Renal cortex interstitium (tissue), 15 donors: ENCODE data around the gene LSM11. TPM values are rescaled to one million over a fixed set of nuclear protein-coding genes. Genes with fewer than 3 reads are reported as not detected.
"Not testable (repeated sequence)": the region's sequence is repeated elsewhere in the genome, so short reads cannot be mapped to it uniquely, and the experiment has no call there.

ENCODE experiments used
- DNase-seq, 11 donors: peaks; one replicate each; pipeline ENCODE4 v3.0.0-alpha.2; 2013; ENCODE audit warnings: low read depth in 9 of 11, low spot score in 4 of 11; ENCODE audit errors: extremely low read depth in 1 of 11
- long read RNA-seq, 16 experiments: transcript quantifications; one replicate each; lab custom pipeline, GENCODE V29; 2026
- polyA plus RNA-seq, 3 donors: library from polyadenylated mRNA; unstranded; fragments of 120-200 nt; gene quantifications; one replicate each; pipeline ENCODE4 v1.2.1, GENCODE V29; 2013; ENCODE audit not compliant: insufficient read length in 3 of 3

LSM11 gene
- 1 to 10 TPM; 7.9 to 8.2 (median 7.9) TPM for polyA plus RNA-seq
- long read RNA-seq, donor 1 = 0 reads
- long read RNA-seq, donor 2, full-length matches to known transcripts = 1 of 1 reads
- long read RNA-seq, donor 2, partial matches to known transcripts = 0 of 1 reads
- long read RNA-seq, donor 2, other reads (novel, unspliced or antisense) = 0 of 1 reads
- long read RNA-seq, donor 3, full-length matches to known transcripts = 6 of 6 reads
- long read RNA-seq, donor 3, partial matches to known transcripts = 0 of 6 reads
- long read RNA-seq, donor 3, other reads (novel, unspliced or antisense) = 0 of 6 reads
- long read RNA-seq, donor 4 = 0 reads
- long read RNA-seq, donor 5 = 0 reads
- long read RNA-seq, donor 6, full-length matches to known transcripts = 3 of 3 reads
- long read RNA-seq, donor 6, partial matches to known transcripts = 0 of 3 reads
- long read RNA-seq, donor 6, other reads (novel, unspliced or antisense) = 0 of 3 reads
- long read RNA-seq, donor 7 = 0 reads
- long read RNA-seq, donor 8 = 0 reads
- long read RNA-seq, donor 9 = 0 reads
- long read RNA-seq, donor 10, full-length matches to known transcripts = 3 of 3 reads
- long read RNA-seq, donor 10, partial matches to known transcripts = 0 of 3 reads
- long read RNA-seq, donor 10, other reads (novel, unspliced or antisense) = 0 of 3 reads
- long read RNA-seq, donor 11, full-length matches to known transcripts = 3 of 3 reads
- long read RNA-seq, donor 11, partial matches to known transcripts = 0 of 3 reads
- long read RNA-seq, donor 11, other reads (novel, unspliced or antisense) = 0 of 3 reads
- long read RNA-seq, donor 12 = 0 reads
- long read RNA-seq, donor 13 = 0 reads
- long read RNA-seq, donor 14, full-length matches to known transcripts = 2 of 2 reads
- long read RNA-seq, donor 14, partial matches to known transcripts = 0 of 2 reads
- long read RNA-seq, donor 14, other reads (novel, unspliced or antisense) = 0 of 2 reads
- long read RNA-seq, donor 15 = 0 reads
- long read RNA-seq, donor 16, full-length matches to known transcripts = 5 of 5 reads
- long read RNA-seq, donor 16, partial matches to known transcripts = 0 of 5 reads
- long read RNA-seq, donor 16, other reads (novel, unspliced or antisense) = 0 of 5 reads

DNA sequence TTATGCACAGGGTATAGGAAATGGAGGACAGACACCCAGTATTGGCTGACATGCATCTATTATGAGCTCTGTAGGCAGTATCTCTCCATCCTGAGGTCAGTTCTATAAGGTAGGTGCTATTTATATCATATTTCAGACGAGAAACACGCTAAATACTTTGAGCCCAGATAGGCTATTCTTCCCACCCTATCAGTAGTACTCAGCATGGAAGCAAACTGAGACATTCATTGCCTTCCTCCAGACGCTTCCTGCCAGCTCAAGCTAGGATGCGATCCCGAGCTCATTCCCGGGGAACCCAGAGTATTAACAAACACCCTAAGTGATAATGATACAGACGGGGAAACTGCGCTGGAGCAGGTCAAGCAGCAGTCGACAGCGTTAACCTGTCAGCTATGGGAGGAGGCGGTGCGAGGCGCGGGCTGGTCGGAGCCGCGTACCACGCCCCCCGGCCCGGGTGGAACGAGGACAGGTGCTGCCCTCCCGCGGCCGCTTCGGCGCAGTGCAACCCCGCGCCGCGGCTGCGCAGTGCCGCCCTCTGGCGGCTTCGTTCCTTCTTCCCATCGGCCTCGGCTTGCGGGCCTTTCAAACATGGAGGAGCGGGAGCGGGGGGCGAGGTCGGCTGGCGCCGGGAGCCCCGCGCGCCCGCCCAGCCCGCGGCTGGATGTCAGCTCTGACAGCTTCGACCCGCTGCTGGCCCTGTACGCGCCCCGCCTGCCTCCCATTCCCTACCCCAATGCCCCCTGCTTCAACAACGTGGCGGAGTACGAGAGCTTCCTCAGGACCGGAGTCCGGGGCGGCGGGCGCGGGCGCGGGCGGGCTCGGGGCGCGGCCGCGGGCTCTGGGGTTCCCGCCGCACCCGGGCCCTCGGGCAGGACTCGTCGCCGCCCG is at the start of gene LSM11:
Gene LSM11 (plus strand): TSS at position 550 of the 888 bp plus-strand sequence. CDS start 39 bp downstream, at position 589.
- peak; percentile 56 to 85 (median 81) for DNase-seq

DNA sequence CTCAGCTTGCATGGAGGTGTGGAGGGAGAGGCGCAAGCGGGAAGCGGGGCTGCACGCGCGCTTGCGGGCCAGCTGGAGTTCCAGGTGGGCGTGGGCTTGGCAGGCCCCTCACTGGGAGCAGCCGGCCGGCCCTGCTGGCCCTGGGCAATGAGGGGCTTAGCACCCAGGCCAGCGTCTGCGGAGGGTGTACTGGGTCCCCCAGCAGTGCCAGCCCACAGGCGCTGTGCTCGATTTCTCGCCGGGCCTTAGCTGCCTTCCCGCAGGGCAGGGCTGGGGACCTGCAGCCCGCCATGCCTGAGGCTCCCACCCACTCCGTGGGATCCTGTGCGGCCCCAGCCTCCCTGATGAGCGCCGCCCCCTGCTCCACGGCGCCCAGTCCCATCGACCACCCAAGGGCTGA is 49.7 kb upstream of the LSM11 start:
- not testable (repeated sequence) for DNase-seq

GRCh38 chr5:157696154-157696553 is 47.4 kb upstream of the LSM11 start:
- DNase-seq = not testable (repeated sequence)

- not testable (repeated sequence) for DNase-seq
These were observed 44.8 kb upstream of the LSM11 start for GRCh38 chr5:157698674-157699073.

- DNase-seq = no peak
These were observed 39.8 kb upstream of the LSM11 start for GRCh38 chr5:157703736-157704135.

- DNase-seq = no peak
These were observed 34.6 kb upstream of the LSM11 start for GRCh38 chr5:157708866-157709265.

DNA sequence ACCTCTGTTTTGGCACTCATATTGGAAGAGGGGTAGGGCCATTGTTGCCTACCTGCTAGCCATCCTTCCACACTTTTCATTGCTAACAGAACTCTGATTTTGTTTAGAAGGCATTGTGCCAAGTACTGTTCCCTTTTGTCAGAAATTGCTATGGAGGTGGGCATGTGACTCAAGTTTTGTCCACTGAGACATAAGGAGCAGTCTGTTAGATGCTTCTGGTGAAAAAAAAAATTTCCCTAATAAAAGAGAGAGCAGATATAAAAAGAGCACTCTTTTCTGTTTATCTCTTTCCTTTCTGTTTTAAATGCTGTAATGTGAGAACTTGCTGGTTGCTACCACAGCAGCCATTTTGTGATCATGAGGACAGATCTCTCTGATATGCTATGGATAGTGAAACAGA is 34.2 kb upstream of the LSM11 start:
- no peak for DNase-seq

DNA sequence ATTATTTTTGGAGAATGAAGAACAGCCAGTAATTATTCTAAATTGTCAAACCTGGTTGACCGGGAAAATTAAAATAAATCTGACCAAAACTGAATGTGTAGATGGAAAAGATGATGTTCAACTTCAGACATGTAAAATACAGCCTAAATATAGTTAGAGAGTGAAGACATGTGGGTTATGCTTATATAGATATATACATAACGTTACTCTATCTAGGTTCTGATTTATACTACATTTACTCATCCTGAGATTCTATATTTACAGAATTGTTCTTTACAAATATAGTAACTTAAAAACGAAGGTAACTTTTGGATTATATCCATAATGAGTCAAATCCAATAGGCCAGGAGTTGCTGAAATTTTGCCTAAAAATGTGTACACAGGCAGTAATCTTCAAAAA is 33.1 kb upstream of the LSM11 start:
- no peak for DNase-seq

- DNase-seq = no peak
These were observed 32.6 kb upstream of the LSM11 start for GRCh38 chr5:157710882-157711281.

GRCh38 chr5:157713830-157714595 is 29.5 kb upstream of the LSM11 start:
- DNase-seq = no peak

GRCh38 chr5:157714596-157714864 is 29.0 kb upstream of the LSM11 start:
- no peak for DNase-seq

GRCh38 chr5:157718519-157718918 is 25.0 kb upstream of the LSM11 start:
- DNase-seq = peak; percentile 15 to 62 (median 47)

- no peak for DNase-seq
These were observed 24.3 kb upstream of the LSM11 start for GRCh38 chr5:157719245-157719644.

- DNase-seq = no peak
These were observed 22.4 kb upstream of the LSM11 start for GRCh38 chr5:157721159-157721558.

DNA sequence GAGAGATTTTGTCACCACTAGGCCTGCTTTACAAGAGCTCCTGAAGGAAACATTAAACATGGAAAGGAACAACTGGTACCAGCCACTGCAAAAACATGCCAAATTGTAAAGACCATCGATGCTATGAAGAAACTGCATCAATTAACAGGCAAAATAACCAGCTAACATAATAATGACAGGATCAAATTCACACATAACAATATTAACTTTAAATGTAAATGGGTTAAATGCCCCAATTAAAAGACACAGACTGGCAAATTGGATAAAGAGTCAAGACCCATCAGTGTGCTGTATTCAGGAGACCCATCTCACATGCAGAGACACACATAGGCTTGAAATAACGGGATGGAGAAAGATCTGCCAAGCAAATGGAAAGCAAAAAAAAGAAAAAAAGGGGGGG is 20.6 kb upstream of the LSM11 start:
- not testable (repeated sequence) for DNase-seq

- not testable (repeated sequence) for DNase-seq
These were observed 16.9 kb upstream of the LSM11 start for GRCh38 chr5:157726607-157727006.

GRCh38 chr5:157727858-157728257 is 15.7 kb upstream of the LSM11 start:
- DNase-seq = not testable (repeated sequence)

DNA sequence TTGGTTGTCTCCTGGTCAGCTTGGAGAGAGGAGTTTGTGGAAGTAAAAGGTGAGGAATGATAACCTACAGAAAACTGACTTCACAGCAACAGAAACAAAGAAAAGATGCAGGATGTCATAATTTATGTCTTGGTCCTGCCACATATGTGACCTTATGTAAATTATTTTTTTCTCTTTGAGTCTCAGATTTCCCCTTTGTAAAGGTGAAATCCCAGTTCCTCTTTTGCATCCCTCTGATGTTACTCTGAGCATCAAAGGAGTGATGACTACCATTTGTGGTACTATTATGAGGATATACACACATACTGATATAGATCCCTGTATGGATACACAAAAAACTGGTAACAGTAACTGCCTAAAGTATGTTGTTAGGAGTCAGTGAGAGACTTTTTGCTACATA is 13.7 kb upstream of the LSM11 start:
- DNase-seq = no peak
